B cell (primary cell): ENCODE results near the gene DLG2. TPM values are rescaled to one million over a fixed set of nuclear protein-coding genes. Genes with fewer than 3 reads are reported as not detected.

Source experiments
- ATAC-seq: fragments of 200-7000 bp; cut with Tn5 transposase; one replicate; pipeline ENCODE4 v1.10.0; 2021; ENCODE audit warnings: low read depth, mild to moderate bottlenecking, moderate number of reproducible peaks, moderate library complexity
- CTCF ChIA-PET: fragments of 350-600 bp; sonication (Branson Sonifier 250); formaldehyde crosslinking; loops from one replicate; lab custom pipeline; 2021; ENCODE audit warnings: antibody characterized with exemption, inconsistent platforms; lab: Charles Lee
- POLR2A ChIA-PET: fragments of 350-600 bp; sonication (Branson Sonifier 250); formaldehyde crosslinking; loops from one replicate; lab custom pipeline; 2021; ENCODE audit warnings: antibody characterized with exemption; lab: Charles Lee
- DNase-seq: peaks from one replicate; pipeline ENCODE4 v3.0.0; 2013
- H2AFZ ChIP-seq: 2 replicates; pipeline ENCODE4 v1.6.1; 2012; ENCODE audit warnings: mild to moderate bottlenecking, low read depth, low read length; ENCODE audit not compliant: insufficient read depth, poor library complexity, severe bottlenecking
- H3K27ac ChIP-seq, 2 donors: 1 replicate in 1 of 2; 2 replicates in 1 of 2; pipeline ENCODE4 v1.5.1; 2012 to 2013; ENCODE audit warnings: low read length in 2 of 2, mild to moderate bottlenecking in 2 of 2, moderate library complexity in 1 of 2
- H3K27me3 ChIP-seq, 4 experiments: fragments of 200-600 bp in 1 of 4; sonication (generic) in 1 of 4; replicated peaks in 1 of 4; 1 replicate in 2 of 4; 2 replicates in 2 of 4; pipeline versions ENCODE4 v1.6.1 to v1.7.0; 2013 to 2016; ENCODE audit warnings: low read length in 3 of 4, mild to moderate bottlenecking in 2 of 4, mixed read lengths in 1 of 4, moderate library complexity in 1 of 4; ENCODE audit not compliant: insufficient read depth in 4 of 4, control insufficient read depth in 3 of 4; ENCODE audit errors: control extremely low read depth in 1 of 4
- H3K36me3 ChIP-seq, 2 experiments: replicated peaks in 1 of 2; 1 replicate in 1 of 2; 2 replicates in 1 of 2; pipeline versions ENCODE4 v1.6.1 to v1.7.1; 2013; ENCODE audit warnings: low read length in 1 of 2; ENCODE audit not compliant: insufficient read depth in 2 of 2, control insufficient read depth in 1 of 2; ENCODE audit errors: control extremely low read depth in 1 of 2, extremely low read depth in 1 of 2
- H3K4me1 ChIP-seq, 2 donors: fragments of 200-600 bp in 1 of 2; sonication (generic) in 1 of 2; 1 replicate in 1 of 2; 2 replicates in 1 of 2; pipeline versions ENCODE4 v1.5.1 to v1.6.1; 2013 to 2017; ENCODE audit warnings: low read length in 2 of 2; ENCODE audit not compliant: control insufficient read depth in 2 of 2, insufficient read depth in 2 of 2
- H3K4me2 ChIP-seq: replicated peaks from 2 replicates; pipeline ENCODE3; 2012; ENCODE audit warnings: mild to moderate bottlenecking, low read depth, low read length; ENCODE audit not compliant: poor library complexity, severe bottlenecking
- H3K4me3 ChIP-seq, 5 experiments: fragments of 200-600 bp in 1 of 5; sonication (generic) in 1 of 5; 1 replicate in 3 of 5; 2 replicates in 2 of 5; pipeline versions ENCODE4 v1.5.1 to v1.7.0; 2011 to 2016; ENCODE audit warnings: low read length in 4 of 5, mild to moderate bottlenecking in 4 of 5, low read depth in 2 of 5, control low read depth in 1 of 5, moderate library complexity in 1 of 5; ENCODE audit not compliant: insufficient read depth in 1 of 5; ENCODE audit errors: control extremely low read depth in 1 of 5, extremely low read depth in 1 of 5
- H3K79me2 ChIP-seq: fragments of 200-600 bp; sonication (generic); one replicate; pipeline ENCODE4 v1.6.0; 2016; ENCODE audit warnings: low read length; ENCODE audit not compliant: control insufficient read depth, insufficient read depth
- H3K9ac ChIP-seq: fragments of 200-600 bp; sonication (generic); 2 replicates; pipeline ENCODE4 v1.6.1; 2017; ENCODE audit warnings: mild to moderate bottlenecking, low read length, moderate library complexity
- H3K9me3 ChIP-seq, 3 donors: one replicate each; pipeline versions ENCODE4 v1.6.1 to v1.7.1; 2013; ENCODE audit warnings: low read length in 2 of 3; ENCODE audit not compliant: control insufficient read depth in 2 of 3, insufficient read depth in 1 of 3; ENCODE audit errors: control extremely low read depth in 1 of 3
- H4K20me1 ChIP-seq: 2 replicates; pipeline ENCODE4 v1.6.0; 2012; ENCODE audit warnings: mild to moderate bottlenecking, low read length; ENCODE audit not compliant: insufficient read depth, control insufficient read depth, poor library complexity, severe bottlenecking
- H3K27ac Mint-ChIP-seq: one replicate; pipeline ENCODE4 v1.8.0; 2021; ENCODE audit warnings: mixed read lengths
- H3K27me3 Mint-ChIP-seq: one replicate; pipeline ENCODE4 v1.8.0; 2021; ENCODE audit warnings: mixed read lengths
- H3K4me1 Mint-ChIP-seq: one replicate; pipeline ENCODE4 v1.8.0; 2021; ENCODE audit warnings: mixed read lengths
- H3K4me3 Mint-ChIP-seq: one replicate; pipeline ENCODE4 v1.8.0; 2021; ENCODE audit warnings: mixed read lengths
- H3K9me3 Mint-ChIP-seq: one replicate; pipeline ENCODE4 v1.8.0; 2022; ENCODE audit warnings: mixed read lengths; ENCODE audit not compliant: insufficient read depth
- CTCF ChIP-seq: fragments of 200-600 bp; IDR thresholded peaks from one replicate; pipeline ENCODE4 v1.8.0; 2022; ENCODE audit warnings: antibody characterized with exemption, mild to moderate bottlenecking
- EZH2 ChIP-seq: IDR thresholded peaks from 2 replicates; pipeline ENCODE4 v1.6.1; 2012; ENCODE audit warnings: borderline replicate concordance, low read depth, mild to moderate bottlenecking, moderate library complexity, low read length; ENCODE audit not compliant: insufficient read depth, poor library complexity, severe bottlenecking
- WGBS: methylation state at CpG from one replicate; pipeline ENCODE4 v1.1.5; 2013; ENCODE audit warnings: missing lambda C conversion rate; ENCODE audit not compliant: insufficient coverage; 5-methylcytosine and 5-hydroxymethylcytosine counted together
- intact Hi-C: fragments of 100-400 bp; cut with micrococcal nuclease; formaldehyde crosslinking; loops from one replicate; pipeline ENCODE4 v1.10.0; 2022
- polyA plus RNA-seq: library from polyadenylated mRNA; depleted of rRNA; stranded (reverse); fragments of >200 nt; gene quantifications from 2 replicates; pipeline ENCODE4 v1.2.3, GENCODE V29; 2012
- total RNA-seq, 2 donors: library from RNA; stranded (reverse); fragments of 120-200 nt in 1 of 2; gene quantifications; 1 replicate in 1 of 2; 2 replicates in 1 of 2; pipeline versions ENCODE4 v1.2.3 to v1.2.4, GENCODE V29; 2013 to 2022

Gene DLG2
- total and polyA plus RNA-seq, 2 donors (not counting 1 experiment from before 2014, with no cell fraction given), result 0.54 to 5.4 TPM

- no peak overlapping the region for H3K27ac ChIP-seq
- WGBS, result no CpG with 5 or more reads among the region's 1 CpG
- no peak for DNase-seq
- peaks cover 0 to 3% (median 0%) of the 10 kb centered on the region in 3 donors for H3K9me3 ChIP-seq
- peaks cover 25% of the 10 kb centered on the region for H3K27me3 Mint-ChIP-seq
- H3K27me3 ChIP-seq, result no peaks in the 10 kb centered on the region
- H3K4me3 ChIP-seq, result no peak overlapping the region
- ChIA-PET CTCF (no interaction called here), POLR2A (no interaction called here)
- TF ChIP-seq EZH2 (no peak), CTCF (no peak)
- H3K4me1 ChIP-seq, result no peaks in the 10 kb centered on the region
- H3K4me2 ChIP-seq, result no peak overlapping the region
- no peaks in the 10 kb centered on the region for H3K9me3 Mint-ChIP-seq
- no peaks in the 10 kb centered on the region for H3K4me1 Mint-ChIP-seq
- H2AFZ ChIP-seq, result no peak overlapping the region
- intact Hi-C loops, result no loop called here
- no peaks in the 10 kb centered on the region for H4K20me1 ChIP-seq
- ATAC-seq, result no peak
- H3K36me3 ChIP-seq, result no peaks in the 10 kb centered on the region
- no peak overlapping the region for H3K9ac ChIP-seq
- H3K79me2 ChIP-seq, result no peaks in the 10 kb centered on the region
- no peak overlapping the region for H3K27ac Mint-ChIP-seq
- no peak overlapping the region for H3K4me3 Mint-ChIP-seq
Measured at GRCh38 chr11:83528225-83528624, 2098.9 kb downstream of the DLG2 start.

- H3K4me1 ChIP-seq, result peaks cover 3 to 6% of the 10 kb centered on the region in 2 donors
- no peaks in the 10 kb centered on the region for H3K79me2 ChIP-seq
- peaks cover 0 to 4% (median 0%) of the 10 kb centered on the region in 3 donors for H3K9me3 ChIP-seq
- H3K4me1 Mint-ChIP-seq, result peaks cover 5% of the 10 kb centered on the region
- no peak overlapping the region for H3K4me3 ChIP-seq
- no peaks in the 10 kb centered on the region for H3K27me3 ChIP-seq
- H3K4me2 ChIP-seq, result no peak overlapping the region
- no peak overlapping the region for H3K27ac Mint-ChIP-seq
- peaks cover 22% of the 10 kb centered on the region for H3K27me3 Mint-ChIP-seq
- TF ChIP-seq EZH2, result no peak
- no peak for TF ChIP-seq CTCF
- DNase-seq (no peak), ATAC-seq (no peak)
- no peaks in the 10 kb centered on the region for H3K9me3 Mint-ChIP-seq
- intact Hi-C loops, result no loop called here
- H4K20me1 ChIP-seq, result no peaks in the 10 kb centered on the region
- no peaks in the 10 kb centered on the region for H3K36me3 ChIP-seq
- H2AFZ ChIP-seq, result no peak overlapping the region
- no peak overlapping the region for H3K9ac ChIP-seq
- ChIA-PET CTCF (no interaction called here), POLR2A (no interaction called here)
- no peak overlapping the region for H3K27ac ChIP-seq
- H3K4me3 Mint-ChIP-seq, result no peak overlapping the region
- WGBS, result no CpG with 5 or more reads among the region's 2 CpGs
Measured at GRCh38 chr11:83523676-83524075, 2103.5 kb downstream of the DLG2 start.
